Raji (cell line): ENCODE data around the gene LMTK3.

Experiments used
- POLR2A ChIP-seq: IDR thresholded peaks from 2 replicates; pipeline ENCODE4 v1.6.1; 2011; ENCODE audit warnings: low read depth, low read length, control low read depth; ENCODE audit not compliant: insufficient read depth

LMTK3 gene

GRCh38 chr19:48499316-48500090 is 12.1 kb downstream of the LMTK3 start:
- no peak for TF ChIP-seq POLR2A

- TF ChIP-seq POLR2A: no peak
Measured at GRCh38 chr19:48498595-48499311, 12.9 kb downstream of the LMTK3 start.

- TF ChIP-seq POLR2A: no peak
Measured at GRCh38 chr19:48497728-48498594, 13.7 kb downstream of the LMTK3 start.

GRCh38 chr19:48496959-48497727 is 14.5 kb downstream of the LMTK3 start:
- no peak for TF ChIP-seq POLR2A

- no peak for TF ChIP-seq POLR2A
Measured at GRCh38 chr19:48495396-48495795, 16.2 kb downstream of the LMTK3 start.

GRCh38 chr19:48493718-48494401 is 17.8 kb downstream of the LMTK3 start:
- no peak for TF ChIP-seq POLR2A

GRCh38 chr19:48492925-48493717 is 18.5 kb downstream of the LMTK3 start:
- TF ChIP-seq POLR2A: 0 out of 2 replicates have a peak, but pooled peaks have one; percentile 45

GRCh38 chr19:48491793-48492123 is 19.9 kb downstream of the LMTK3 start:
- no peak for TF ChIP-seq POLR2A

- no peak for TF ChIP-seq POLR2A
Measured at GRCh38 chr19:48490981-48491792, 20.4 kb downstream of the LMTK3 start.

GRCh38 chr19:48489608-48490216 is 21.9 kb downstream of the LMTK3 start:
- TF ChIP-seq POLR2A: no peak

GRCh38 chr19:48487948-48488347 is 23.7 kb downstream of the LMTK3 start:
- TF ChIP-seq POLR2A: no peak

- TF ChIP-seq POLR2A: no peak
Measured at GRCh38 chr19:48487544-48487943, 24.1 kb downstream of the LMTK3 start.
